ENCODE results near the gene PCDHGA6.
"Not testable (repeated sequence)": the region's sequence is repeated elsewhere in the genome, so short reads cannot be mapped to it uniquely, and the experiment has no call there.

Gene PCDHGA6

DNA sequence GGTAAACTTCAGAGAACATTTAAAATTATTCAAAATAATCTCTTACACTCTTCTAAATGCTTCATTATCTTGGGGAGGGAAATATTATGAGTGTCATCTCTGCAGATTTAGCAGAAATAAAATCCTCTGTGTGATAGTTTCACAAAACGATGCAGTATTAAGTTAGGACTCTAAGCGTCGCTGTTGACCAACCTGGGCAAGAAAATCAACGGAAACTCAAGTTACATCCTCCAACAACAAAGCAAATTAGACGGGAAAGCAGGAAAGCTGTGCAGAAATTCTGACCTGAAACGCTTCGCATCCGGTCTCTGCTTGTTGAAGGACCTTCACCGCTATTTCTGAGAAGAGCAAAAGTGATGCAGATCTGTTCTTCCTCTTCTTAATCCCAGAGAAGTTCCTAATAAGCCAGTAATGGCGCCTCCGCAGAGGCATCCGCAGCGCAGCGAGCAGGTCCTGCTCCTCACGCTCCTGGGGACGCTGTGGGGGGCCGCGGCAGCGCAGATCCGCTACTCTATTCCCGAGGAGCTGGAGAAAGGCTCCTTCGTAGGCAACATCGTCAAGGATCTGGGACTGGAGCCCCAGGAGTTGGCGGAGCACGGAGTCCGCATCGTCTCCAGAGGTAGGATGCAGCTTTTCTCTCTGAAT, at the start of gene PCDHGA6:
Gene PCDHGA6 (plus strand): TSS at position 219 of the 645 bp plus-strand sequence. CDS start 193 bp downstream, at position 412.
- no peak for DNase-seq

DNA sequence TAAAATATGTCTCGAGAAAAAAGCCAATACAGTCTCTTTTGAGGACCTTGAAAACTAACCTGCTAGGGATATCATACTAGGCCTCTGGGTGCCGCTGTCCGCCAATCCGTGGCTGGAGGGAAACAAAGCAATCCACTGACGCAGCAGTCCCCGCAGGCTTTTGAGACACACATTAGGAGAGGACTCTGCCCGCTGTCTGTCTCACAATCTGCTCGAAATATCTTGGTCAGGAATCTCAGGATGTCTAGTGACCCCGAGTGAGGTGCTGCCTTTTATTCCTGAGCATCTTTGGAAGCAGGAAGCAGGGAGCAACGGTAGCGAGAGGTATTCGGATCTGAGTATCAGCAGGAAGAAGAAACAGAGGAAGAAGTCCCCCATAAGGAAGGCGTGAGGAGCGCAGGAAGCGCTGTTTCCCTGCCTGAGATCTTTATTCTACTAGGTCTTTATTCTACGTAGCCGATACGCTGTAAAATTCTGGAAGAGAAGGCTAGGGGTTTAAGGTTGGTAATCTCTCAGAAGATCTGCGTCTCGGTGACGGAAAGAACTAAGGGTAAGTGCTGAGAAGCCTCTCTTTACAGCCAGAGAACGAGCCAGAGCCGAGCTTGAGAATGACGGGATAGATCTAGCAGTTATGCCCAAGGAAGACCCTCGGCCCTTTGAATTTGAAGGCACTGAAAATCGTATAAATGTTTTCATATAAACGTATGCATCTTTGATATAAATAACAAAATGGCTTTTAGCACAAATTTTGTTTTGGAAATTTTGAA, 47.4 kb upstream of the PCDHGA6 start:
- peak; percentile 72 for DNase-seq

DNA sequence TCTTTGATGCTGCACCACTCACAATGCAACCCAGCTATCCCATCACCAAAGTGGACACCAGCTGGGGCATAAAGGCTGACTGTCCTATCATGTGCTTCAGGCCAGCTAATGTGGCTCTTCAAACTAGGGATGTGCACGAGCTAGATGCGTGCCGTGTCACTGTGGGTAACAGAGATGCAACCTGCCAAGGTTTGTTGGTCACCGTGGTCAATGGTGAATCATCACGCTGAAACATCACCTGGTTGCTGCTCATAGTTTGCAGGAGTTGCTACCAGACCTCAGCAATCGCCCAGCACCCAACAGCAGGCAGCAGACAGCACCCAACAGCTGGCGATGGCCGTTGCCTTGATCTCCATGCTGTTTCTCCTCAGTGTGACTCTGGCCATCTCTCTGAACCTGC, 45.5 kb upstream of the PCDHGA6 start:
- DNase-seq = no peak

DNA sequence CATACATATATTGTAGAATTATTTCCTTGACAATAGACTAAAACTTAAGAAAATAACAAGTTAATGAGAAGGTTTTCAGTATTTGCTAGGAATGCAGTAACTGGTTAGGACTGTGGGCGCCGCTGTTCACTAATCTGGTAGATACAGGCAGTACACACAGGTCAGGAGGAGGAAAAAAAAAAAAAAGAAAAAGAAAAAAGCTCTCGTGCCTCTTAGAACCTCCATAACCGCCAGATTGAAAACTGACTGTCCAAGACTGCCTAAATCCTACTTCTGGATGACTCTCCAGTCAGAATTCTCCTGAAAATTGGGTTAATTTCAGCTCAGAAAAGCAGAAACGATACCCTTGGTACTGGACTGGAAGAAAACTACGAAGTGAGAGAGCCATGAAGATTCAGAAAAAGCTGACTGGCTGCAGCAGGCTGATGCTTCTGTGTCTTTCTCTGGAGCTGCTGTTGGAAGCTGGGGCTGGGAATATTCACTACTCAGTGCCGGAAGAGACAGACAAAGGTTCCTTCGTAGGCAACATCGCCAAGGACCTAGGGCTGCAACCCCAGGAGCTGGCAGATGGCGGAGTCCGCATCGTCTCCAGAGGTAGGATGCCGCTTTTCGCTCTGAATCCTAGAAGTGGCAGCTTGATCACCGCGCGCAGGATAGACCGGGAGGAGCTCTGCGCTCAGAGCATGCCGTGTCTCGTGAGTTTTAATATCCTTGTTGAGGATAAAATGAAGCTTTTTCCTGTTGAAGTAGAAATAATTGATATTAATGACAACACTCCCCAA, 43.2 kb upstream of the PCDHGA6 start, which contains the start of gene PCDHGA1:
Gene PCDHGA1 (plus strand): TSS at position 216 of the 782 bp plus-strand sequence.
- DNase-seq = no peak

DNA sequence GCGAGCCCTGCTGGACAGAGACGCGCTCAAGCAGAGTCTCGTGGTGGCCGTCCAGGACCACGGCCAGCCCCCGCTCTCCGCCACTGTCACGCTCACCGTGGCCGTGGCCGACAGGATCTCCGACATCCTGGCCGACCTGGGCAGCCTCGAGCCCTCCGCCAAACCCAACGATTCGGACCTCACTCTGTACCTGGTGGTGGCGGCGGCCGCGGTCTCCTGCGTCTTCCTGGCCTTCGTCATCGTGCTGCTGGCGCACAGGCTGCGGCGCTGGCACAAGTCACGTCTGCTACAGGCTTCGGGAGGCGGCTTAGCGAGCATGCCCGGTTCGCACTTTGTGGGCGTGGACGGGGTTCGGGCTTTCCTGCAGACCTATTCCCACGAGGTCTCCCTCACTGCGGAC, 41.1 kb upstream of the PCDHGA6 start:
- DNase-seq = not testable (repeated sequence)

DNA sequence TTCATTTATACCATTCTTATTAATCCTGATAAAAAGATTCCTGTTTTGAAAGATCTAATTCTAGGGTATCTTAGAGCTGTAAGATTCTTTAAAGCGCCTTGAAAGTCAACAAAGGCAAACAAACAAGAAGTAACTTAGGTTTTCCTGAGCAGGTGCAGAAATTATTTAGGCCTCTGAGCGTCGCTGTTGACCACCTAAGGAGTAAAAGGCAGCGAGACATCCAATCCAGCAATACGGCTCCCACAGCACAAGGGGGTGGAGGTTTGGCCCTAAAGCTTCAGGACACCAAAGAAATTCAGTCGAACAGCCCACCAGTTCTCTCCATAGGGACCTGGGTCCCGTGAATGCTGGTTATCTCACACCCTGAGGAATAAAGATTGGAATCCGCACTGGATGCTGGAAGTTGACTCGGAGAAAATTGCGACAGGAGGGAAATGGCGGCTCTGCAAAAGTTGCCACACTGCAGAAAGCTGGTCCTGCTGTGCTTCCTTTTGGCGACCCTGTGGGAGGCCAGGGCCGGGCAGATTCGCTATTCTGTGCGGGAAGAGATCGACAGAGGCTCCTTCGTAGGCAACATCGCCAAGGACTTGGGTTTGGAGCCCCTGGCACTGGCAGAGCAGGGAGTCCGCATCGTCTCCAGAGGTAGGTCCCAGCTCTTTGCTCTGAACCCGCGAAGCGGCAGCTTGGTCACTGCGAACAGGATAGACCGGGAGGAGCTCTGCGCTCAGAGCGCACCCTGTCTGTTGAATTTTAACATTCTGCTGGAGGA, 35.0 kb upstream of the PCDHGA6 start, which contains the start of gene PCDHGA2:
Gene PCDHGA2 (plus strand): TSS at position 223 of the 769 bp plus-strand sequence.
- no peak for DNase-seq

DNA sequence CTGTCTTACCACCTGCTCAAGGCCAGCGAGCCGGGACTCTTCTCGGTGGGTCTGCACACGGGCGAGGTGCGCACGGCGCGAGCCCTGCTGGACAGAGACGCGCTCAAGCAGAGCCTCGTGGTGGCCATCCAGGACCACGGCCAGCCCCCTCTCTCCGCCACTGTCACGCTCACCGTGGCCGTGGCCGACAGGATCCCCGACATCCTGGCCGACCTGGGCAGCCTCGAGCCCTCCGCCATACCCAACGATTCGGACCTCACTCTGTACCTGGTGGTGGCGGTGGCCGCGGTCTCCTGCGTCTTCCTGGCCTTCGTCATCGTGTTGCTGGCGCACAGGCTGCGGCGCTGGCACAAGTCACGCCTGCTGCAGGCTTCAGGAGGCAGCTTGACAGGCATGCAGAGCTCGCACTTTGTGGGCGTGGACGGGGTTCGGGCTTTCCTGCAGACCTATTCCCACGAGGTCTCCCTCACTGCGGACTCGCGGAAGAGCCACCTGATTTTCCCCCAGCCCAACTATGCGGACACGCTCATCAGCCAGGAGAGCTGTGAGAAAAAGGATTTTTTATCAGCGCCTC, 32.8 kb upstream of the PCDHGA6 start:
- not testable (repeated sequence) for DNase-seq

DNA sequence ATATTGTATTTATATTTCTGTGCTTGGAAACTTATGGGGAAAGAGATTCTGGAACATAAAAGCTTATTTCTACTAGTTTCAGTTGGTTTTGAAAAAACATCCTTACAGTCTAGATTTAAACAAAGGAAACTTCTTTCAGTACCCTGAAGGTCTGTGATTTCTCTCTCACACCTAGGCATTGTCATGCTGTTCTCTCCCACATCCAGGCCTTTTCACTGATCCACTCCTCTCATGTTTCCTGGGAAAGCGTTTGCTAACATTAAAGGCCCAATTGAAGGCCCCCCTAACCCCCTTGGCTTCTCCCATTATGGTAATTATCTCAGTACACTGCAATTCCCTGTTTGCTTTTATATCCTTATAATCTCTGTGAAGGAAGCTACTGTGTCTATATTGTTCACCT, 30.9 kb upstream of the PCDHGA6 start:
- DNase-seq = no peak

DNA sequence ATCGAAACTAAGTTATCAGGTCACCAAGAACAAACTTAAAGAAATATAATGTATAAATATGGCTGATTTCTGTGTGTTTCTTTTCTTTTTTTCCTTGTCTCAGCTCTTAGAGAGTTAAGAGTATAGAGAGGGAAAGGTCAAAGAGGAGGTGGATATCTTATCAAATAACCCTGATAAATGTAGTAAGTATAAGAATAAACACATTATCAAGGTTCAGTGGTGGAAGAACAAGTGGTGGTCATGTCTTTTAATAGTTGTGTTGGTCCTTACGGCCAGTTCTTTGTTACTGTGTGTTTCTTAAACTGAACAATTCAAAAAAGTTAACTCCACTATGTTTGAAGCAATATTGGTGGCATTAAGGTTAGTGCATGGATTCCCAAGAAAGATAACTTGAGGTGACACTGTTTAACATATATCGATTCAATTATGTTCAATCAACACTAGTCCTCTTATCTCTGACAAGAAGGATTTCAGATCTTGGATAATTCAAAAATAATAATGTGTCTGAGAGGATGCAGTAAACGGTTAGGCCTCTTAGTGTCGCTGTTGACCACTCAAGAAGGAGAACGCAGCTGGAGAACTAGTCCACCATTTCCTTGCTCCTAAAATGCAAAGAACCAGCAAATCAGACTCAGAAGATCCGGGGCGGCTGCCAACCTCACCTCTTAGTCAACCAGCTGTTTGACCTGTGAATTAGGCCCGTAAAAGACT, 30.3 kb upstream of the PCDHGA6 start, which contains the start of gene PCDHGA3:
Gene PCDHGA3 (plus strand): TSS at position 588 of the 711 bp plus-strand sequence. CDS start 205 bp downstream, outside the sequence.
- no peak for DNase-seq

DNA sequence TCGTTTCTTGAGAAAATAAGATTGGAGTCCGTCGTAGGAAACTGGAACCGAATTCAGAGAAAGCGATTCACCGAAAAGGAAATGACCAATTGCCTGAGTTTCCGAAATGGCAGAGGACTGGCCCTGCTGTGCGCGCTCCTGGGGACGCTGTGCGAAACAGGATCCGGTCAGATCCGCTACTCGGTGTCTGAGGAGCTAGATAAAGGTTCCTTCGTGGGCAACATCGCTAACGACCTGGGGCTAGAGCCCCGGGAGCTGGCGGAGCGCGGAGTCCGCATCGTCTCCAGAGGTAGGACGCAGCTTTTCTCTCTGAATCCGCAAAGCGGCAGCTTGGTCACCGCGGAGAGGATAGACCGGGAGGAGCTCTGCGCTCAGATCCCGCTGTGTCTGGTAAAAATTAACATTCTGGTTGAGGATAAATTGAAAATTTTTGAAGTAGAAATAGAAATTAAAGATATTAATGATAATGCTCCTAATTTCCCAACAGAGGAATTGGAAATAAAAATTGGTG, 29.7 kb upstream of the PCDHGA6 start:
- DNase-seq = no peak

DNA sequence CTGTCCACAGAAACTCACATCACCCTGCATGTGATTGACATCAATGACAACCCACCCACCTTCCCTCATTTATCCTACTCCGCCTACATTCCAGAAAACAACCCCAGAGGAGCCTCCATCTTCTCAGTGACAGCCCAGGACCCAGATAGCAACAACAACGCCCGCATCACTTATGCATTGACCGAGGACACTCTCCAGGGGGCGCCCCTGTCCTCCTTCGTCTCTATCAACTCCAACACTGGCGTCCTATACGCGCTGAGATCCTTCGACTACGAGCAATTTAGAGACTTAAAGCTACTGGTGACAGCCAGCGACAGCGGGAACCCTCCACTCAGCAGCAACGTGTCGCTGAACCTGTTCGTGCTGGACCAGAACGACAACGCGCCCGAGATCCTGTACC, 28.4 kb upstream of the PCDHGA6 start:
- DNase-seq = no peak

DNA sequence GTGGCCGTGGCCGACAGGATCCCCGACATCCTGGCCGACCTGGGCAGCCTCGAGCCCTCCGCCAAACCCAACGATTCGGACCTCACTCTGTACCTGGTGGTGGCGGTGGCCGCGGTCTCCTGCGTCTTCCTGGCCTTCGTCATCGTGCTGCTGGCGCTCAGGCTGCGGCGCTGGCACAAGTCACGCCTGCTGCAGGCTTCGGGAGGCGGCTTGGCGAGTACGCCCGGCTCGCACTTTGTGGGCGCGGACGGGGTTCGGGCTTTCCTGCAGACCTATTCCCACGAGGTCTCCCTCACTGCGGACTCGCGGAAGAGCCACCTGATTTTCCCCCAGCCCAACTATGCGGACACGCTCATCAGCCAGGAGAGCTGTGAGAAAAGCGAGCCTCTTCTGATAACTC, 27.7 kb upstream of the PCDHGA6 start:
- not testable (repeated sequence) for DNase-seq

DNA sequence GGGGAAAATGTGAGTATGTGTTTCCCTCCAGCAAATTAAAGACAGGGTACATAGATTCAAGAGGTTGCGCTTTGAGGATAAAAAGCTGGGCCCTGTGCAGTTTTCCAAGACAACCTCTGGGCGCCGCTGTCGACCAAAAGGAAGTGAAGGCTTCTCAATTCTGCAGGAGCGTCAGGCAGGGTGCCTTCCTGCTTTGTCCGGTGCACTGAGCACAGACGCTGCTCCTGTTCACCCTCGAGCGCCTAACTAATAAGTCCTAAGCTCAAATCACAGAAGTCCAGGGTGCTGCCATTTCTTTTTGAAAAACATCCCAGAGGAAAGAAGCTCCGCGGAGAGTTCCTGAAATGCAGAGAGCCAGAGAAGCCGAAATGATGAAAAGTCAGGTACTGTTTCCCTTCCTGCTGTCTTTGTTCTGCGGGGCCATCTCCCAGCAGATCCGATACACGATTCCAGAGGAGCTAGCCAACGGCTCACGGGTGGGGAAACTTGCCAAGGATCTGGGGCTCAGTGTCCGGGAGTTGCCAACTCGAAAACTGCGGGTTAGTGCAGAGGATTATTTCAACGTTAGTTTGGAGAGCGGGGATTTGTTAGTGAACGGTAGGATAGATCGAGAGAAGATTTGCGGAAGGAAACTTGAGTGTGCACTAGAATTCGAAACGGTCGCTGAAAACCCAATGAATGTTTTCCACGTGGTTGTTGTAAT, 23.6 kb upstream of the PCDHGA6 start, which contains the start of gene PCDHGB1:
Gene PCDHGB1 (plus strand): TSS at position 183 of the 703 bp plus-strand sequence. CDS start 162 bp downstream, at position 345.
- peak; percentile 20 for DNase-seq

DNA sequence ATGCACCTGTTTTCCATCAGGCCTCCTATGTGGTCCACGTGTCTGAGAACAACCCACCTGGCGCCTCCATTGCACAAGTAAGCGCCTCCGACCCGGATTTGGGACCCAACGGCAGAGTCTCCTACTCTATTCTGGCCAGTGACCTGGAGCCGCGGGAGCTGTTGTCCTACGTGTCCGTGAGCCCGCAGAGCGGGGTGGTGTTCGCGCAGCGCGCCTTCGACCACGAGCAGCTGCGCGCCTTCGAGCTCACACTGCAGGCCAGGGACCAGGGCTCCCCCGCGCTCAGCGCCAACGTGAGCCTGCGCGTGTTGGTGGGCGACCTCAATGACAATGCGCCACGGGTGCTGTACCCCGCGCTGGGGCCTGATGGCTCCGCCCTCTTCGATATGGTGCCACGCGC, 22.1 kb upstream of the PCDHGA6 start:
- no peak for DNase-seq

DNA sequence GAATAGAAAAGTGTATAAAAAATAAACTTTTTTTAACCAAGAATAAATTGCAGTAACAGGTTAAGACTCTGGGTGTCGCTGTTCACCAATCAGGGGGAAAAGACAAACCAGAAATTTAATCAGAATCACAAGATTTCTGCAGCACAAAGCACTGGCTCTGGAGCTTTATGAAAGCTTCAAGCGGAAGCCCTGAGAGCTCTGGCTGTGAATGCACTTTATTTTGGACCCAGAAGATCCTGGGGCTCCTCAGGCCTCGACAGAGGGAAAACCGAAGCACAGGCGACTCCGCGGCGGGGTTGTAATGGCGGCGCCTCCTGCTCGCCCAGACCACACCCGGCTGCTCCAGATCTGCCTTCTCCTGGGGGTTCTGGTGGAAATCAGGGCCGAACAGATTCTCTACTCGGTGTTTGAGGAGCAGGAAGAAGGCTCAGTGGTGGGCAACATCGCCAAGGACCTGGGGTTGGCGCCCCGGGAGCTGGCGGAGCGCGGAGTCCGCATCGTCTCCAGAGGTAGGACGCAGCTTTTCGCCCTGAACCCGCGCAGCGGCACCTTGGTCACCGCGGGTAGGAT, 18.7 kb upstream of the PCDHGA6 start, which contains the start of gene PCDHGA4:
Gene PCDHGA4 (plus strand): TSS at position 122 of the 570 bp plus-strand sequence. CDS start 87 bp downstream, at position 209.
- DNase-seq = no peak

DNA sequence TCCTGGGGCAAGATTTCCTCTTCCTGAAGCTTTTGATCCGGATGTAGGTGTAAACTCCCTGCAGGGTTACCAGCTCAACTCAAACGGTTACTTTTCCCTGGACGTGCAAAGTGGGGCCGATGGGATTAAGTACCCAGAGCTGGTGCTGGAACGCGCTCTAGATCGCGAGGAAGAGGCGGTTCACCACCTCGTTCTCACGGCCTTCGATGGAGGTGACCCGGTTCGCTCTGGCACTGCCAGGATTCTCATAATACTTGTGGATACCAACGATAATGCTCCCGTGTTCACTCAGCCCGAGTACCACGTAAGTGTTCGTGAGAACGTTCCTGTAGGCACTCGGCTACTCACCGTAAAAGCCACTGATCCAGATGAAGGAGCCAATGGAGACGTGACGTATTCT, 18.1 kb upstream of the PCDHGA6 start:
- no peak for DNase-seq

DNA sequence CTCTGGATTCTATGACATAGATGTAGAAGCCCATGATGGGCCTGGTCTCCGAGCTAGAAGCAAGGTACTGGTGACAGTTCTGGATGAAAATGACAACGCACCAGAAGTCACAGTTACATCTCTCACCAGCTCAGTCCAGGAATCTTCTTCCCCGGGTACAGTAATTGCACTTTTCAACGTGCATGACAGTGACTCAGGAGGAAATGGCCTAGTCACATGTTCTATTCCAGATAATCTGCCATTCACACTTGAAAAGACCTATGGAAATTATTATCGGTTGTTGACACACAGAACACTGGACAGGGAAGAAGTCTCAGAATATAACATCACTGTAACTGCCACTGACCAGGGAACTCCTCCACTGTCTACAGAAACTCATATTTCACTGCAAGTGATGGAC, 17.6 kb upstream of the PCDHGA6 start:
- no peak for DNase-seq

DNA sequence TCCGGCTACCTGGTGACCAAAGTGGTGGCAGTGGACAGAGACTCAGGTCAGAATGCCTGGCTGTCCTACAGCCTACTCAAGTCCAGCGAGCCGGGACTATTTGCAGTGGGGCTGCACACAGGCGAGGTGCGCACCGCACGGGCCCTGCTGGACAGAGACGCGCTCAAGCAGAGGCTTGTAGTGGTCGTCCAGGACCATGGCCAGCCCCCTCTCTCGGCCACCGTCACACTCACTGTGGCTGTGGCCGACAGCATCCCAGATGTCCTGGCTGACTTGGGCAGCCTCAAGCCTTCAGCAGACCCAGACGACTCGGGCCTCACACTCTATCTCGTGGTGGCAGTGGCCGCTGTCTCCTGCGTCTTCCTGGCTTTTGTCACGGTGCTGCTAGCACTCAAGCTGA, 16.7 kb upstream of the PCDHGA6 start:
- no peak for DNase-seq

DNA sequence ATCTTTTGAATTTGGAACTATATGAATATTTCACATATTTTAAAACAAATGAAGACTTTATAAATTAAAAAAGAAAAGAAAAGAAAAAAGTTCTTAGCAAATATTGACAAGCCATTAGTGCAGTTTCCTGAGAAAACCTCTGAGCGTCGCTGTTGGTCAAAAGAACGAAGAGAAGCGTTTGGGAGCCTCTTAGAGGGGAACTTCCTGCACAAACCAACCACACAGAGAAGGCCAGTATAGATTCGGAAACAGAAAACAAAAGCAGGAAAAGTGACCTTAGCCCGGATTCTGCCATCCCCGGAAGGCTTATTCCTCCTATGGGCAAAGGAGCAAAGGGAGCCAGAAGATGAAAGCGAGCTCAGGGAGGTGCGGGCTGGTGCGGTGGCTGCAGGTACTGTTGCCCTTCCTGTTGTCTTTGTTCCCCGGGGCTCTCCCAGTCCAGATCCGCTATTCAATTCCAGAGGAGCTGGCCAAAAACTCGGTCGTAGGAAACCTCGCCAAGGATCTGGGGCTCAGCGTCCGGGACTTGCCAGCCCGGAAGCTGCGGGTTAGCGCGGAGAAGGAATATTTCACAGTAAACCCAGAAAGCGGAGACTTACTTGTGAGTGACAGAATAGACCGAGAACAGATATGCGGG, 13.8 kb upstream of the PCDHGA6 start, which contains the start of gene PCDHGB2:
Gene PCDHGB2 (plus strand): TSS at position 205 of the 637 bp plus-strand sequence. CDS start 142 bp downstream, at position 347.
- no peak for DNase-seq
